Effector memory CD8-positive, alpha-beta T cell (primary cell): ENCODE results near the gene APLF.

Source experiments
- ATAC-seq: fragments of 150-1000 bp; cut with Tn5 transposase; replicated peaks from 2 replicates; pipeline ENCODE4 v1.10.0; 2021; ENCODE audit warnings: mild to moderate bottlenecking, moderate library complexity
- DNase-seq, 3 experiments: peaks; one replicate each; pipeline ENCODE4 v3.0.0; 2021
- H3K27ac Mint-ChIP-seq, 2 donors: one replicate each; pipeline ENCODE4 v1.8.0; 2022; ENCODE audit warnings: mild to moderate bottlenecking in 2 of 2, mixed read lengths in 2 of 2, moderate library complexity in 2 of 2
- H3K27me3 Mint-ChIP-seq, 2 donors: one replicate each; pipeline ENCODE4 v1.8.0; 2022; ENCODE audit warnings: mixed read lengths in 2 of 2
- H3K36me3 Mint-ChIP-seq: one replicate; pipeline ENCODE4 v1.8.0; 2022; ENCODE audit warnings: mild to moderate bottlenecking, moderate library complexity, mixed read lengths; ENCODE audit not compliant: insufficient read depth
- H3K4me1 Mint-ChIP-seq, 2 donors: one replicate each; pipeline ENCODE4 v1.8.0; 2022; ENCODE audit warnings: low read depth in 2 of 2, mixed read lengths in 2 of 2
- H3K4me3 Mint-ChIP-seq, 2 donors: one replicate each; pipeline ENCODE4 v1.8.0; 2022; ENCODE audit warnings: mild to moderate bottlenecking in 2 of 2, mixed read lengths in 2 of 2, moderate library complexity in 2 of 2
- H3K9me3 Mint-ChIP-seq, 2 donors: one replicate each; pipeline ENCODE4 v1.8.0; 2022; ENCODE audit warnings: mixed read lengths in 2 of 2
- total RNA-seq, 9 experiments: gene quantifications; one replicate each; lab custom pipeline; 2026; lab: John Stamatoyannopoulos, UW

Gene APLF, protein sequence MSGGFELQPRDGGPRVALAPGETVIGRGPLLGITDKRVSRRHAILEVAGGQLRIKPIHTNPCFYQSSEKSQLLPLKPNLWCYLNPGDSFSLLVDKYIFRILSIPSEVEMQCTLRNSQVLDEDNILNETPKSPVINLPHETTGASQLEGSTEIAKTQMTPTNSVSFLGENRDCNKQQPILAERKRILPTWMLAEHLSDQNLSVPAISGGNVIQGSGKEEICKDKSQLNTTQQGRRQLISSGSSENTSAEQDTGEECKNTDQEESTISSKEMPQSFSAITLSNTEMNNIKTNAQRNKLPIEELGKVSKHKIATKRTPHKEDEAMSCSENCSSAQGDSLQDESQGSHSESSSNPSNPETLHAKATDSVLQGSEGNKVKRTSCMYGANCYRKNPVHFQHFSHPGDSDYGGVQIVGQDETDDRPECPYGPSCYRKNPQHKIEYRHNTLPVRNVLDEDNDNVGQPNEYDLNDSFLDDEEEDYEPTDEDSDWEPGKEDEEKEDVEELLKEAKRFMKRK
- total RNA-seq = 8.6 to 28.9 (median 15.9) reads per million in 9 experiments

DNA sequence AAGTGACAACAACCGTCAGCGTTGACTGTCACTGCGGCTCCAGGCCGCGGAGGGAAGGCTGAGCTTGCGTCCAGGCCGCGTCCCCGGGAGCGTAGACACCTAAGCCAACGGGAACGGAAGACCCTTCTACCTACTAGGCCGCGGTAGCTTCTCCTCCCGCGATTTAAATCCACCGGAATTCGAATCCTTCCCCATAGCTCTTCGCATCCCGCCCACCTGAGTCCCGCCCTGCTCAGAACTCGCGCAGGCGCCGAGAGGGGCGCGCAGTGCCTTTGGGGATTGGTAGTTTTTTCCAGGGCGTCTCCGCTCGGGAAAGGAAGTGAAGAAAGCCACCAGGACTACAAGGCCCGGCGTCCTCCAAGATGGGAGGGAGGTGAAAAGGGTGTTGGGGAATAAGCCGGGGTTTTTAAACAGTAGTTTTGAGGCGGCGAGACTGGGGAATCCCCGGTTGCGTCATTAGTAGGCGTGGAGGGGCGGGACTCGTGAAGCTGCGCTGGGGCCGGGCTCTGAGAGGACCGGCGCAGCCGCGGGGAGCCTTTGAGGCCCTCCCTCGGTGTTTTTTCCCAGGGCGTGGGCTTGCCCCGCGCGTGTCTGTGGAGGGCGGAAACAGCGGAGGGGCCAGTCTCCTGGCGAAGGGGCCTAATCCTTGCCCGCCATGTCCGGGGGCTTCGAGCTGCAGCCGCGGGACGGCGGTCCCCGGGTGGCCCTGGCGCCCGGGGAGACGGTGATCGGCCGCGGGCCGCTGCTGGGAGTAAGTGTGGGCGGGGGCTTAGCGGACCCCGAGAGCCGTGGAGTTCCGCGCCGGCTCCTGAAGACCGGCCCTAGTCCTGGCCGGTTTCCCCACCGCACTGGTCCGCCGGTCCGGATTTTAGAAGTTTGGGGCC is at the start of gene APLF, which contains the start of gene FBXO48:
TSS of gene APLF (plus strand) at position 509 of the 884 bp plus-strand sequence. CDS start at position 656, 147 bp downstream.
TSS of gene FBXO48 (minus strand) at position 218 of the 884 bp plus-strand sequence. CDS start 2,149 bp downstream, outside the sequence.
- H3K27ac Mint-ChIP-seq = peak within 1 kb of the TSS; percentile 98
- peaks cover 13% of the 10 kb centered on the region for H3K36me3 Mint-ChIP-seq
- H3K4me3 Mint-ChIP-seq = peak within 1 kb of the TSS; percentile 94 to 99
- H3K27me3 Mint-ChIP-seq = no peaks in the 10 kb centered on the region
- peaks cover 24 to 29% of the 10 kb centered on the region in 2 donors for H3K4me1 Mint-ChIP-seq
- H3K9me3 Mint-ChIP-seq = no peaks in the 10 kb centered on the region
- ATAC-seq (peak; percentile 85), DNase-seq (peak; percentile 98 to 99 (median 99))

DNA sequence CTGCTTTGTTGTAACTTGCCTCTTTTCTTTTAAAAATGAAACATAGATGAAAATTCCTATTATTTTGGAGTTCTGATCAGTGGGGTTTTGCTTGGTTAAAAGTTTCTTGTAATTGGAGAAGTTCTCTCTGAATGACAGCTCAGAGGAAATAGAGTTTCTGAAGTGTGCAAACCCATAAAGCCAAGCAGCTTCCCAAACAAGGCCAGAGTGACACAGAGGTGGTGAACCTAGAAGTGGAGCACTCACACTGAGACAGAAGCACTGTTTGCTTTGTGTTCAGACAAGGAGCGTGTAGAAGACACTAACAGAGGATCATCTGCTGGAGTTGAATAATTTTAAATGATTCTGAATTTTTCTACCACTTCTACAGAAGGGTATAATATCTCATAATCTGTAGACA is 49.5 kb upstream of the APLF start:
- DNase-seq (no peak), ATAC-seq (peak; percentile 72)
- H3K9me3 Mint-ChIP-seq = no peaks in the 10 kb centered on the region
- H3K27me3 Mint-ChIP-seq = no peaks in the 10 kb centered on the region
- peaks cover 3% of the 10 kb centered on the region for H3K36me3 Mint-ChIP-seq
- H3K4me3 Mint-ChIP-seq = peak overlapping the region; percentile 43 to 55
- H3K4me1 Mint-ChIP-seq = peaks cover 36 to 62% of the 10 kb centered on the region in 2 donors
- H3K27ac Mint-ChIP-seq = peak overlapping the region; percentile 82 to 95

DNA sequence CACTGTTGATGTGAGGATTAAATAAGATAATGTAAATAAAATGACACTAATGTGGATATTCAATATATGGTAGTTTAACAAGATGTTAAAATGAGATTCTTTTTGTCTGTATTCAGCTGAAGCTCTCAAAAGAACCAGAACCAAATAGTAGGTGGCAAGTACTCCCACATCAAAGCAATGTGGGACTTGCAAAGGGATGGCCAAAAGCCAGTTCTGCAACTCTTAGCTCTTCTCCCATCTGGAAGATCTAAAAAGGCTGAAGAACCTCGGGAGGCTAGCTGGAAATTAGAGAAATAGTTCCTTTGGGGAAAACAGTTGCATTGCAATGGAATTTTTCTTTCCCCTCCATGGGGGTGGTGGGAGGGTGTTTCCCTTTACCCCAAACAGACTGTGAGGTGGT is 49.0 kb upstream of the APLF start:
- H3K4me3 Mint-ChIP-seq = peak overlapping the region; percentile 43 to 55
- H3K27ac Mint-ChIP-seq = peak overlapping the region; percentile 82 to 95
- no peaks in the 10 kb centered on the region for H3K9me3 Mint-ChIP-seq
- DNase-seq (no peak), ATAC-seq (no peak)
- peaks cover 3% of the 10 kb centered on the region for H3K36me3 Mint-ChIP-seq
- H3K4me1 Mint-ChIP-seq = peaks cover 33 to 59% of the 10 kb centered on the region in 2 donors
- no peaks in the 10 kb centered on the region for H3K27me3 Mint-ChIP-seq

DNA sequence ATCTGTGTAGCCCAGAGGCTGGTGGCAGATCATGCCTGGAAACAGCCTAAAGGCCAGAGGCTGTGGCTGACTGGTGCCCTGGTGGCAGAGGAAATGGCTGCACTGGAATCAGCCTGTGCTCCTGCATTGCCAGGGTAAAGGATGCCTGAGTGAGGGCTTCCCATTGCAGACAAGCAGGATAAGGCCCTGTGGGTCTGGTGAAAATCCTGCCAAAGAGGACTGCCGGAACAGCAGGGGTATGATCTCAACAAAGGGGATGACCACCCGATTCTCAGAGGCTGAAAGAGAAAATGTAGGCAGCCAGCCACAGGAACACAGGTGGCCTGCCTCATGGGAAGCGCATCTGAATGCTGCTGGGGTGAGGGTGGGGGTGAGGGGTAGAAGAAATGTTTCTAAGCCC is 48.5 kb upstream of the APLF start:
- Mint-ChIP-seq H3K27ac (peak overlapping the region; percentile 82 to 95), H3K4me3 (peak overlapping the region in 1 of 2 donors; percentile 55), H3K36me3 (peaks cover 3% of the 10 kb centered on the region), H3K4me1 (peaks cover 31 to 56% of the 10 kb centered on the region in 2 donors), H3K9me3 (no peaks in the 10 kb centered on the region), H3K27me3 (no peaks in the 10 kb centered on the region)
- no peak for DNase-seq
- no peak for ATAC-seq

DNA sequence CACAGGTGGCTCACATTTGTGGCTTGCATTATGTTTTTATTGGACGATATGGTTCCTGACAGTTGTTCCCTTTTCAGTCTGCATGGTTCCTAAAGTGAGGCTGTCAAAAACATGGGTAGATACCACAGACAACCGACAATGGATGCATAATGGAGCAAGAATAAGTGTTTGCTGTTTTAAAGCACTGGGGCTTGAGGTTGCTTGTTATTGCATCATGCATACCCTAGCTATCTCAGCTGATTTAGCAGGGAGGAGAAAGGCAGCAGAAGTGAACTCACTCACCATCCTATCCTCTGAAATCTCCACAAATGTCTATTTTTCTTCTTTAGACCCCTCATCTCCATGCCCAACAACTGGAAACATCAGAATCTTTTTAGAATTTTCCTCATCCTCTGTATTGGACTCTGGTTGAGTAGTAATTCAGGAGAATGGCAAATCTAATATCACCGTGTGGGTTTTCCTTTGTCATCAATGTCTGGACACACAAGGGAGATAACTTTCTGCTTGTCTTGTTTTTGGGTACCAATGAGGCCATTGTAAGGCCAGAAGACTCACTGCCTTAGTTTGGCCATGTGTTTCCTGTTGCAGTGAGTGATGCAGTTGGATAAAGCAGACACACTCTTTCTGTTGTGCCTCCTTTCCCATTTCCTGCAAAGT is 47.0 kb upstream of the APLF start:
- ATAC-seq = no peak
- DNase-seq = no peak
- peaks cover 31 to 53% of the 10 kb centered on the region in 2 donors for H3K4me1 Mint-ChIP-seq
- no peaks in the 10 kb centered on the region for H3K27me3 Mint-ChIP-seq
- H3K9me3 Mint-ChIP-seq = no peaks in the 10 kb centered on the region
- no peak overlapping the region for H3K4me3 Mint-ChIP-seq
- H3K36me3 Mint-ChIP-seq = peaks cover 3% of the 10 kb centered on the region
- no peak overlapping the region for H3K27ac Mint-ChIP-seq

DNA sequence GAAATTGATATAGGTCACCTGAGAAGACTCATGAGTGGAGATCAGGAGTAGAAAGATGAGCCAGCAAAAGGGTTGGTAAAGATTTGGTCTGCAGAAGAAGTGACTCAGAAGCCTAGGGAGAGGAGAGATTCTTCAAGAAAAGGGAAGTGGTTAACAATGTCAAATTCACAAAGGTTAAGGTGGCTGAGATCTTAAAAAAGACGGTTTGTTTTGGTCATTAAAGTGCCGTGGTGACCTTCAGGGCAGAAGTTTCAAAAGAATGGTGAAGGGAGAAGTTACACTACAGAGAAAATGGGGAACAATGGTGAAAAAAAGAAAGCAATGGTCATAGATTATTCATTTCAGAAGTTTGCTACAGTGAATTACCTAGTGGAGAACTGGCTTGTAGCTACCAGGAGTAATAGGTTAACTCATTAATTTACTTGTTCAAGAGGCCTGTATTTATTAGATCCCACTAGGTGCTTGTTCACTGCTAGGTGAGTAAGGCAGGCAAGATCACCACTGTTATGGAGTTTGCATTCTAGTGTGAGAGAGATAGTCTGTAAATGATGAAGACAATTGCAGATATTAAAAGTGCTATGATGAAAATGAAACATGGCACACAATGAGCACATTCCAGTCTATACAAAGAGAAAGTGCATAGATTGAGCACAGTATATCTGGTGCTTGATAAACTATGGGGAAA is 43.3 kb upstream of the APLF start:
- Mint-ChIP-seq H3K9me3 (no peaks in the 10 kb centered on the region), H3K27ac (no peak overlapping the region), H3K36me3 (peaks cover 5% of the 10 kb centered on the region), H3K27me3 (no peaks in the 10 kb centered on the region), H3K4me3 (no peak overlapping the region), H3K4me1 (peaks cover 22 to 34% of the 10 kb centered on the region in 2 donors)
- no peak for DNase-seq
- peak; percentile 71 for ATAC-seq

DNA sequence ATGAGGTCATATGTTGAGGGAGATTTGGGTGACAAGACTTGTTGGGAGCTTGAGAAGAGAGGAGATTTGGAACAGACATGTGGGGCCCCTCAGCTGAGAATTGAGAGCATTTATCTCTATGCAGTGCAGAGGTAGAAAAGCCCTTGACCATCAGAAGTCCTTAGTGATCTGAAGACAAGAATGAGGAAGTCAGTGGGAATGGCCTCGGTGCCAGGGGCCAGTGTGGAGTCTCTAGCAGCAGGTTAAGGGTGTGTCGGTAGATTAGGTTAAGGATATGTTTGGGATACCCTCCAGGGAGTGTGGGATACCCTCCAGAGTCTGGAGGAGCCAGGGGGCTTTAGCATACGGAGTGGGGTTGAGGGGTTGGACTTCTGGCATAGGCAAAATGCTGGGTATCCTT is 41.9 kb upstream of the APLF start:
- H3K27me3 Mint-ChIP-seq = no peaks in the 10 kb centered on the region
- no peaks in the 10 kb centered on the region for H3K9me3 Mint-ChIP-seq
- DNase-seq (no peak), ATAC-seq (no peak)
- no peak overlapping the region for H3K27ac Mint-ChIP-seq
- no peak overlapping the region for H3K4me3 Mint-ChIP-seq
- H3K4me1 Mint-ChIP-seq = peaks cover 19 to 37% of the 10 kb centered on the region in 2 donors
- H3K36me3 Mint-ChIP-seq = peaks cover 5% of the 10 kb centered on the region

DNA sequence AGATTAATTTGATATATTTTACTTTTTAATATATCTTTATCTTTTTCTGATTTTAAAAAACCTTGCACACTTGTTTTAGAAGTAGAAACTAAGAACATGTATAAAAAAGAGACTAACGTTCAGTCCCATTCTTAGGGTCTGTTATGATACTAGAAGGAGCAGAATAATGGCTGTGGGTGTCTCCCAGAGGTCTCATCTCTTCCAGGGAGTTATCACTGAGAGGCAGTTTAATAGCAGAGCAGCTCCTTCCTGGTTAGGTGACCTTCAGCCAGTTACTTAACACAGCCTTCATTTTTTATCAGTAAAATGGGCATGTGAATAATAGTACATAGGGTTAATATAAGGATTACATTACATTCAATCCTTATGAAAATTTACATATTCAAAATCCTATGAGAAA is 40.9 kb upstream of the APLF start:
- H3K27me3 Mint-ChIP-seq = no peaks in the 10 kb centered on the region
- no peak for ATAC-seq
- H3K4me3 Mint-ChIP-seq = no peak overlapping the region
- H3K4me1 Mint-ChIP-seq = peaks cover 17 to 32% of the 10 kb centered on the region in 2 donors
- DNase-seq = no peak
- no peaks in the 10 kb centered on the region for H3K9me3 Mint-ChIP-seq
- H3K27ac Mint-ChIP-seq = peak overlapping the region; percentile 92
- peaks cover 5% of the 10 kb centered on the region for H3K36me3 Mint-ChIP-seq

DNA sequence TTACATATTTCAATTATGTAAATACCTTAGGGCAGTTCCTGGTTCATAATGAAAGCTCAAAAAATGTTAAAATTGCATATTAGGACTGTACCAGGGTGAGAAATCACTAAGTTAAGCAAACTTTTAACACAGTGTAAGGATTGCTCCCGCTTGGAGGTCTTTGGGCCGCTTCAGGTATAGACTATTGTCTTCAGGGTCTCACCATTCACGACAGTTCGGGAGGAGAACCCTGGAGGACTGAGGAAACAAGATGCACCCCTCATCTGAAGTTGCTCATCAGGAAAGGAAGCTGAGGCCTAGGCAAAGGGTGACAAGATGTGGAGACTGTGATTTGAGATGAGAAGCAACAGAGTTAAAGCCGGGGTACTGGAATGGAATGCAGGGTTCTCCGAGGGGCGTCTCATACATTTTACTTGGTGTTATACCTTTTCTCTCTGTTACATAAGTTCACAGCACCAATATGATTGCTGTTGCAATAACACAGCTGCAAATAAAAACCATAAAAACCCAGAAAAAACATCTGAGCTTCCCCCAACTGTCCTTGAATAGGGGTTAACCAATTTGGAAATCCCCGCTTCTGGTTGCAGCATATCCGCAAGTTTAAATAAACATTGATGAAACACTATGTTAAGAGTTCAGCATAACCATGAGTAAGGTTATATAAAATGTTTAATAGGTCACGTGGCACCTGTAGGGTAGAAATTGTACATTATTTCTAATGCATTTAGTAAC is 40.4 kb upstream of the APLF start:
- peak; percentile 82 for ATAC-seq
- H3K27me3 Mint-ChIP-seq = no peaks in the 10 kb centered on the region

DNA sequence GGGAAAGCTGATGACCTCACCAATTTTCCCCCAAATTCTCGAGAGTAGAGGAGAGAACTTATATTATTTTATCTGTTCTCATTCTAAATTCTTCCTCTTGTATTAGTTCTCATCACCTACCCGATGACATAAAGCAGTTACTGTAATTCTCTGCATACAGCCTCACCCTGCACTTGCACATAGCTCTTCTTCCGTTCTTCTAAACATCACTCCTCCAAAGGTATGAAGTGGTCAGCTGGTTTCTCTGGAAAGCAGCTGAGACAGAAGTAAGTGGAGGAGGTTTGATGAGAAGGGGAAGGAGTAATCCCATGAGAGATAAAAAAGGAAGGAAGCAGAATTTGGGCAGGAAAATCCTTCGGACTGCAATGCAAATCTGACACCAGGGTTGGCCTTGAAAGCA is 39.3 kb upstream of the APLF start:
- peak overlapping the region; percentile 5 to 92 for H3K27ac Mint-ChIP-seq

More for the DNA sequence above, 40.4 kb upstream of the APLF start:
- peak in 1 of 3 experiments; percentile 21 for DNase-seq
- Mint-ChIP-seq H3K4me1 (peaks cover 12 to 29% of the 10 kb centered on the region in 2 donors), H3K9me3 (no peaks in the 10 kb centered on the region), H3K4me3 (peak overlapping the region; percentile 43 to 59), H3K36me3 (peaks cover 5% of the 10 kb centered on the region), H3K27ac (peak overlapping the region; percentile 92)

DNA sequence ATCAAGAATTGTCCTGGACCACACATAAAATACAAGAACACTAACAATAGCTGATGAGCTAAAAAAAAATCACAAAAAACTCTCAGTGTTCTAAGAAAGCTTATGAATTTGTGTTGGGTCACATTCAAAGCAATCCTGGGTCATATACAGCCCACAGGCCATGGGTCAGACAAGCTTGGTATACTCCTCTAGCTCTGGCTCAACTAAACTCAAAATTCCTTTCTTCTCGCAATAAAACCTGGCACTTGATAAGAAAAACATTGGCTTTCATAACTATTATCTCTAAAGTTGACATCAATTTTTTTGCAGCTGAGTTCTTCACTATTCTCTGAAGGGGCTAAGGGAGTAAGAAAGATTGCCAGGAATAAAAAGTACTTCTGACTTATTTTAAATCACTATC is 38.6 kb upstream of the APLF start:
- Mint-ChIP-seq H3K27me3 (no peaks in the 10 kb centered on the region), H3K4me3 (no peak overlapping the region), H3K4me1 (peaks cover 22 to 36% of the 10 kb centered on the region in 2 donors), H3K9me3 (no peaks in the 10 kb centered on the region), H3K27ac (no peak overlapping the region), H3K36me3 (peaks cover 5% of the 10 kb centered on the region)
- no peak for ATAC-seq
- no peak for DNase-seq

More for the DNA sequence above, 39.3 kb upstream of the APLF start:
- Mint-ChIP-seq H3K27me3 (no peaks in the 10 kb centered on the region), H3K4me1 (peaks cover 19 to 36% of the 10 kb centered on the region in 2 donors), H3K4me3 (no peak overlapping the region), H3K9me3 (no peaks in the 10 kb centered on the region), H3K36me3 (peaks cover 5% of the 10 kb centered on the region)
- DNase-seq = no peak
- no peak for ATAC-seq

DNA sequence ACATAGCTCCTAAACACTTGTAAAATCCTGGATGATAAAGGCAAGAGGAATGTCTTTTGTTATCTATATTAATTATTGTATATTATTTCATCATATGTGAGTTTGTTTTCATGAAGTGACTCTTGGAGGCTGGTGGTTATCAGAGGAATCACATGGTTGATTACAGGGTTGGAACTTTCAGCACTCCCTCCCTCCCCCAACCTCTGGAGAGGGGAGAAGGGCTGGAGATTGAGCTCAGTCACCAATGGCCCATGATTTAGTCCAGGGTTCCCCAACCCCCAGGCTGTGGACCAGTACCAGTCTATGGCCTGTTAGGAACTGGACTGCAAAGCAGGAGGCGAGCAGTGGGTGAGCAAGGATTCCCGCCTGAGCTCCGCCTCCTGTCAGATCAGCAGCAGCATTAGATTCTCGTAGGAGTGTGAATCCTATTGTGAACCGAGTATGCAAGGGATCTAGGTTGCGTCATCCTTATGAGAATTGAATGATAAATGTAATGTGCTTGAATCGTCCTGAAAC is 38.0 kb upstream of the APLF start:
- peaks cover 22 to 36% of the 10 kb centered on the region in 2 donors for H3K4me1 Mint-ChIP-seq
- peaks cover 5% of the 10 kb centered on the region for H3K36me3 Mint-ChIP-seq
- no peaks in the 10 kb centered on the region for H3K9me3 Mint-ChIP-seq
- no peak overlapping the region for H3K4me3 Mint-ChIP-seq
- H3K27me3 Mint-ChIP-seq = no peaks in the 10 kb centered on the region
- ATAC-seq (no peak), DNase-seq (no peak)
- no peak overlapping the region for H3K27ac Mint-ChIP-seq
